ENCODE measurements around the gene SLC43A1.
A peak's percentile ranks its signal among the peaks of the same experiment; 100 is the strongest.

Gene SLC43A1

GRCh38 chr11:57493507-57494503 lies 21.7 kb downstream of the SLC43A1 start:
- peaks cover 15% of the 10 kb centered on the region for H3K9me3 ChIP-seq (ENCODE audit: control insufficient read depth, low read length)
- H2AK5ac ChIP-seq (ENCODE audit: low read length, severe bottlenecking) = no peak overlapping the region
- no peak overlapping the region for H4K91ac ChIP-seq (ENCODE audit: low read length)
- no peaks in the 10 kb centered on the region for H3K27me3 ChIP-seq (ENCODE audit: control insufficient read depth in 1 of 2, insufficient read depth in 1 of 2, low read length in 2 of 2)
- no peak overlapping the region for H3K4me2 ChIP-seq (ENCODE audit: low read length, poor library complexity, severe bottlenecking)
- H3K18ac ChIP-seq (ENCODE audit: low read depth in 1 of 2, low read length in 2 of 2) = no peak overlapping the region
- no peak overlapping the region for H2AFZ ChIP-seq (ENCODE audit: low read depth, low read length)
- WGBS = 81% methylated on average over 14 of the region's 15 CpGs
- H3K27ac ChIP-seq (ENCODE audit: low read length, poor library complexity, severe bottlenecking) = no peak overlapping the region
- no peak overlapping the region for H2BK120ac ChIP-seq (ENCODE audit: low read depth, low read length)
- H2BK12ac ChIP-seq (ENCODE audit: low read length in 2 of 2) = no peak overlapping the region
- no peak overlapping the region for H3K9ac ChIP-seq (ENCODE audit: low read length)
- no peak overlapping the region for H3K4me3 ChIP-seq (ENCODE audit: insufficient read depth in 1 of 2, low read depth in 1 of 2, low read length in 2 of 2)
- no peaks in the 10 kb centered on the region for H3K79me1 ChIP-seq (replicated peaks; ENCODE audit: low read length, poor library complexity, severe bottlenecking)
- H4K8ac ChIP-seq (ENCODE audit: low read length) = no peak overlapping the region
- H3K23ac ChIP-seq (ENCODE audit: low read length in 2 of 2) = no peak overlapping the region
- H3K4me1 ChIP-seq (ENCODE audit: control insufficient read depth, insufficient read depth, low read depth, low read length) = no peaks in the 10 kb centered on the region
- peak; percentile 35 for DNase-seq
- peaks cover 0 to 47% of the 10 kb centered on the region in 2 experiments for H3K36me3 ChIP-seq (ENCODE audit: control insufficient read depth in 1 of 2, insufficient read depth in 2 of 2, low read depth in 1 of 2, low read length in 2 of 2)
- no peak overlapping the region for H3K14ac ChIP-seq (ENCODE audit: low read length in 2 of 2)
- H2BK15ac ChIP-seq (ENCODE audit: low read depth, poor library complexity, severe bottlenecking) = no peak overlapping the region
- no peak overlapping the region for H2BK5ac ChIP-seq (ENCODE audit: low read depth, low read length, poor library complexity, severe bottlenecking)
- no peak overlapping the region for H3K4ac ChIP-seq (ENCODE audit: low read depth in 1 of 2, low read length in 2 of 2)

- H3K36me3 ChIP-seq (ENCODE audit: control insufficient read depth in 1 of 2, insufficient read depth in 2 of 2, low read depth in 1 of 2, low read length in 2 of 2) = peaks cover 0 to 53% of the 10 kb centered on the region in 2 experiments
- no peak overlapping the region for H2BK12ac ChIP-seq (ENCODE audit: low read length in 2 of 2)
- no peak overlapping the region for H4K8ac ChIP-seq (ENCODE audit: low read length)
- H2AK5ac ChIP-seq (ENCODE audit: low read length, severe bottlenecking) = no peak overlapping the region
- H2BK5ac ChIP-seq (ENCODE audit: low read depth, low read length, poor library complexity, severe bottlenecking) = no peak overlapping the region
- no peaks in the 10 kb centered on the region for H3K79me1 ChIP-seq (replicated peaks; ENCODE audit: low read length, poor library complexity, severe bottlenecking)
- H3K4me1 ChIP-seq (ENCODE audit: control insufficient read depth, insufficient read depth, low read depth, low read length) = no peaks in the 10 kb centered on the region
- H3K14ac ChIP-seq (ENCODE audit: low read length in 2 of 2) = no peak overlapping the region
- H3K9ac ChIP-seq (ENCODE audit: low read length) = no peak overlapping the region
- H2BK15ac ChIP-seq (ENCODE audit: low read depth, poor library complexity, severe bottlenecking) = no peak overlapping the region
- H2AFZ ChIP-seq (ENCODE audit: low read depth, low read length) = no peak overlapping the region
- no peak for DNase-seq
- H2BK120ac ChIP-seq (ENCODE audit: low read depth, low read length) = no peak overlapping the region
- no peak overlapping the region for H3K23ac ChIP-seq (ENCODE audit: low read length in 2 of 2)
- peaks cover 15% of the 10 kb centered on the region for H3K9me3 ChIP-seq (ENCODE audit: control insufficient read depth, low read length)
- no peak overlapping the region for H4K91ac ChIP-seq (ENCODE audit: low read length)
- H3K4me3 ChIP-seq (ENCODE audit: insufficient read depth in 1 of 2, low read depth in 1 of 2, low read length in 2 of 2) = no peak overlapping the region
- H3K18ac ChIP-seq (ENCODE audit: low read depth in 1 of 2, low read length in 2 of 2) = no peak overlapping the region
- 78% methylated on average over 9 of the region's 11 CpGs for WGBS
- no peak overlapping the region for H3K4ac ChIP-seq (ENCODE audit: low read depth in 1 of 2, low read length in 2 of 2)
- H3K4me2 ChIP-seq (ENCODE audit: low read length, poor library complexity, severe bottlenecking) = no peak overlapping the region
- no peak overlapping the region for H3K27ac ChIP-seq (ENCODE audit: low read length, poor library complexity, severe bottlenecking)
- H3K27me3 ChIP-seq (ENCODE audit: control insufficient read depth in 1 of 2, insufficient read depth in 1 of 2, low read length in 2 of 2) = no peaks in the 10 kb centered on the region
These were observed 24.0 kb downstream of the SLC43A1 start for GRCh38 chr11:57491371-57492061.

GRCh38 chr11:57490456-57491248 lies 24.9 kb downstream of the SLC43A1 start:
- Histone ChIP-seq H2BK12ac (ENCODE audit: low read length in 2 of 2) (no peak overlapping the region), H3K4me1 (ENCODE audit: control insufficient read depth, insufficient read depth, low read depth, low read length) (no peaks in the 10 kb centered on the region), H4K8ac (ENCODE audit: low read length) (no peak overlapping the region), H3K14ac (ENCODE audit: low read length in 2 of 2) (no peak overlapping the region), H3K27me3 (ENCODE audit: control insufficient read depth in 1 of 2, insufficient read depth in 1 of 2, low read length in 2 of 2) (no peaks in the 10 kb centered on the region), H2BK120ac (ENCODE audit: low read depth, low read length) (no peak overlapping the region), H2AFZ (ENCODE audit: low read depth, low read length) (no peak overlapping the region), H4K91ac (ENCODE audit: low read length) (no peak overlapping the region), H3K4me2 (ENCODE audit: low read length, poor library complexity, severe bottlenecking) (no peak overlapping the region), H3K23ac (ENCODE audit: low read length in 2 of 2) (no peak overlapping the region), H3K36me3 (ENCODE audit: control insufficient read depth in 1 of 2, insufficient read depth in 2 of 2, low read depth in 1 of 2, low read length in 2 of 2) (peaks cover 0 to 52% of the 10 kb centered on the region in 2 experiments), H2BK5ac (ENCODE audit: low read depth, low read length, poor library complexity, severe bottlenecking) (no peak overlapping the region), H3K9ac (ENCODE audit: low read length) (peak overlapping the region; percentile 9), H3K4ac (ENCODE audit: low read depth in 1 of 2, low read length in 2 of 2) (no peak overlapping the region), H3K27ac (ENCODE audit: low read length, poor library complexity, severe bottlenecking) (no peak overlapping the region), H2BK15ac (ENCODE audit: low read depth, poor library complexity, severe bottlenecking) (no peak overlapping the region), H3K18ac (ENCODE audit: low read depth in 1 of 2, low read length in 2 of 2) (no peak overlapping the region), H3K79me1 (replicated peaks; ENCODE audit: low read length, poor library complexity, severe bottlenecking) (no peaks in the 10 kb centered on the region), H3K9me3 (ENCODE audit: control insufficient read depth, low read length) (peaks cover 15% of the 10 kb centered on the region), H2AK5ac (ENCODE audit: low read length, severe bottlenecking) (no peak overlapping the region), H3K4me3 (ENCODE audit: insufficient read depth in 1 of 2, low read depth in 1 of 2, low read length in 2 of 2) (no peak overlapping the region)
- DNase-seq = no peak
- 97% methylated on average over 8 of the region's 9 CpGs for WGBS

All from mesenchymal stem cell (in vitro differentiated cells and primary cell).